HG03196 (cell line): ENCODE measurements around the gene CSTF3.
A peak's percentile ranks its signal among the peaks of the same experiment; 100 is the strongest.
"Not testable (repeated sequence)": the region's sequence is repeated elsewhere in the genome, so short reads cannot be mapped to it uniquely, and the experiment has no call there.

Experiments
- ATAC-seq: cut with Tn5 transposase; IDR thresholded peaks from one replicate; pipeline ENCODE4 v1.9.1; 2021; ENCODE audit not compliant: unreplicated experiment

The CSTF3 gene

GRCh38 chr11:33161120-33162005 is at the start of gene CSTF3:
Gene CSTF3 (minus strand): TSS chr11:33161480. CDS start chr11:33161325, 155 bp downstream.
- peak; percentile 96 for ATAC-seq

- no peak for ATAC-seq
Observed at GRCh38 chr11:33208150-33208549, 46.9 kb upstream of the CSTF3 start.

GRCh38 chr11:33207408-33207985 is 46.2 kb upstream of the CSTF3 start:
- no peak for ATAC-seq

GRCh38 chr11:33197915-33198727 is 36.8 kb upstream of the CSTF3 start:
- ATAC-seq: no peak

- ATAC-seq: no peak
Observed at GRCh38 chr11:33195462-33196173, 34.3 kb upstream of the CSTF3 start.

GRCh38 chr11:33194455-33194854 is 33.2 kb upstream of the CSTF3 start:
- no peak for ATAC-seq

- no peak for ATAC-seq
Observed at GRCh38 chr11:33191467-33191866, 30.2 kb upstream of the CSTF3 start.

- no peak for ATAC-seq
Observed at GRCh38 chr11:33187998-33188722, 26.9 kb upstream of the CSTF3 start.

GRCh38 chr11:33185756-33186155 is 24.5 kb upstream of the CSTF3 start:
- no peak for ATAC-seq

GRCh38 chr11:33182246-33182878 is 21.1 kb upstream of the CSTF3 start:
- ATAC-seq: no peak

GRCh38 chr11:33179348-33179803 is 18.1 kb upstream of the CSTF3 start:
- ATAC-seq: no peak

GRCh38 chr11:33178443-33179180 is 17.3 kb upstream of the CSTF3 start:
- ATAC-seq: no peak

- ATAC-seq: no peak
Observed at GRCh38 chr11:33177676-33178336, 16.5 kb upstream of the CSTF3 start.

GRCh38 chr11:33176760-33177159 is 15.5 kb upstream of the CSTF3 start:
- not testable (repeated sequence) for ATAC-seq

- no peak for ATAC-seq
Observed at GRCh38 chr11:33172996-33173395, 11.7 kb upstream of the CSTF3 start.

- no peak for ATAC-seq
Observed at GRCh38 chr11:33172345-33172744, 11.1 kb upstream of the CSTF3 start.

- ATAC-seq: no peak
Observed at GRCh38 chr11:33171251-33171650, 10.0 kb upstream of the CSTF3 start.

- no peak for ATAC-seq
Observed at GRCh38 chr11:33168709-33169200, 7.5 kb upstream of the CSTF3 start.
